GM21526 (cell line): ENCODE measurements around the gene CCDC85B.

Source experiments
- ATAC-seq: cut with Tn5 transposase; IDR thresholded peaks from one replicate; pipeline ENCODE4 v1.9.1; 2021; ENCODE audit warnings: moderate library complexity; ENCODE audit not compliant: unreplicated experiment, low FRiP score

Gene CCDC85B

GRCh38 chr11:65868076-65868667 lies 22.3 kb upstream of the CCDC85B start:
- ATAC-seq, result no peak

- no peak for ATAC-seq
Measured at GRCh38 chr11:65868907-65869306, 21.6 kb upstream of the CCDC85B start.

- ATAC-seq, result no peak
Measured at GRCh38 chr11:65869643-65870306, 20.7 kb upstream of the CCDC85B start.

GRCh38 chr11:65870307-65870658 lies 20.2 kb upstream of the CCDC85B start:
- ATAC-seq, result no peak

GRCh38 chr11:65870706-65871681 lies 19.5 kb upstream of the CCDC85B start:
- no peak for ATAC-seq

- no peak for ATAC-seq
Measured at GRCh38 chr11:65871811-65872548, 18.5 kb upstream of the CCDC85B start.

GRCh38 chr11:65872586-65873317 lies 17.7 kb upstream of the CCDC85B start, which contains the start of gene EFEMP2:
TSS of gene EFEMP2 (minus strand) at chr11:65872800. CDS start at chr11:65872354, 446 bp downstream.
- ATAC-seq, result no peak

GRCh38 chr11:65873318-65874156 lies 16.9 kb upstream of the CCDC85B start:
- peak; percentile 43 for ATAC-seq

GRCh38 chr11:65879617-65880016 lies 10.9 kb upstream of the CCDC85B start, which contains the start of gene CTSW:
TSS of gene CTSW (plus strand) at chr11:65879837. CDS start at chr11:65879855, 18 bp downstream.
- no peak for ATAC-seq

GRCh38 chr11:65880027-65880426 lies 10.4 kb upstream of the CCDC85B start:
- ATAC-seq, result no peak

- no peak for ATAC-seq
Measured at GRCh38 chr11:65880844-65881421, 9.5 kb upstream of the CCDC85B start.

- no peak for ATAC-seq
Measured at GRCh38 chr11:65882120-65883057, 8.1 kb upstream of the CCDC85B start.

- no peak for ATAC-seq
Measured at GRCh38 chr11:65883058-65883761, 7.3 kb upstream of the CCDC85B start.

- no peak for ATAC-seq
Measured at GRCh38 chr11:65883786-65884715, 6.4 kb upstream of the CCDC85B start.

GRCh38 chr11:65884716-65885092 lies 5.8 kb upstream of the CCDC85B start:
- no peak for ATAC-seq

- ATAC-seq, result no peak
Measured at GRCh38 chr11:65885231-65885630, 5.2 kb upstream of the CCDC85B start.
